Liver (tissue), 9 donors: ENCODE measurements around the gene HEPHL1. TPM values are rescaled to one million over a fixed set of nuclear protein-coding genes. Genes with fewer than 3 reads are reported as not detected.

Experiments used
- DNase-seq: peaks from one replicate; pipeline ENCODE4 v3.0.0-alpha.2; 2017; ENCODE audit warnings: low spot score
- H3K27ac ChIP-seq, 2 donors: one replicate each; pipeline ENCODE4 v1.7.0; 2013; ENCODE audit warnings: inconsistent platforms in 2 of 2, low read length in 2 of 2, control low read depth in 1 of 2, low read depth in 1 of 2, mild to moderate bottlenecking in 1 of 2
- H3K27me3 ChIP-seq, 4 donors: one replicate each; pipeline versions ENCODE4 v1.6.1 to v1.7.0; 2013; ENCODE audit warnings: low read length in 3 of 4, inconsistent platforms in 1 of 4, mild to moderate bottlenecking in 1 of 4, moderate library complexity in 1 of 4; ENCODE audit not compliant: control insufficient read depth in 4 of 4, insufficient read depth in 4 of 4
- H3K36me3 ChIP-seq, 4 donors: one replicate each; pipeline versions ENCODE4 v1.6.1 to v1.7.0; 2013; ENCODE audit warnings: low read length in 3 of 4, mild to moderate bottlenecking in 3 of 4, low read depth in 1 of 4, moderate library complexity in 1 of 4; ENCODE audit not compliant: control insufficient read depth in 4 of 4, insufficient read depth in 3 of 4
- H3K4me1 ChIP-seq, 4 donors: one replicate each; pipeline versions ENCODE4 v1.6.1 to v1.7.0; 2013; ENCODE audit warnings: low read length in 3 of 4, mild to moderate bottlenecking in 3 of 4, moderate library complexity in 1 of 4; ENCODE audit not compliant: control insufficient read depth in 4 of 4, insufficient read depth in 4 of 4
- H3K4me3 ChIP-seq, 3 donors: one replicate each; pipeline versions ENCODE4 v1.6.1 to v1.7.0; 2013; ENCODE audit warnings: low read length in 3 of 3, control low read depth in 1 of 3, low read depth in 1 of 3, mild to moderate bottlenecking in 1 of 3
- H3K9ac ChIP-seq, 2 donors: one replicate each; pipeline ENCODE4 v1.7.0; 2013; ENCODE audit warnings: low read length in 2 of 2, mild to moderate bottlenecking in 2 of 2, moderate library complexity in 2 of 2, control low read depth in 1 of 2, low read depth in 1 of 2
- H3K9me3 ChIP-seq, 4 donors: one replicate each; pipeline versions ENCODE4 v1.6.1 to v1.7.0; 2013; ENCODE audit warnings: low read length in 3 of 4; ENCODE audit not compliant: control insufficient read depth in 4 of 4
- CTCF ChIP-seq: fragments of 150-350 bp; IDR thresholded peaks from 2 replicates; pipeline ENCODE4 v1.5.1; 2017; ENCODE audit warnings: improper control_type of control experiment, low read depth, low read length; ENCODE audit not compliant: missing input control
- FOXA2 ChIP-seq: IDR thresholded peaks from 2 replicates; pipeline ENCODE4 v1.6.1; 2016; ENCODE audit warnings: antibody characterized with exemption
- HNF4A ChIP-seq, 2 donors: conservative IDR thresholded peaks; 2 replicates each; pipeline ENCODE4 v1.6.1; 2016; ENCODE audit warnings: antibody characterized with exemption in 2 of 2, mild to moderate bottlenecking in 2 of 2
- HNF4G ChIP-seq: IDR thresholded peaks from 2 replicates; pipeline ENCODE4 v1.6.1; 2016; ENCODE audit warnings: antibody characterized with exemption
- JUND ChIP-seq, 2 donors: IDR thresholded peaks; 2 replicates each; pipeline ENCODE4 v1.6.1; 2016; ENCODE audit warnings: antibody characterized with exemption in 2 of 2
- MAX ChIP-seq: IDR thresholded peaks from 2 replicates; pipeline ENCODE4 v1.6.1; 2016; ENCODE audit warnings: antibody characterized with exemption
- REST ChIP-seq: IDR thresholded peaks from 2 replicates; pipeline ENCODE4 v1.6.1; 2016; ENCODE audit warnings: antibody characterized with exemption, mild to moderate bottlenecking
- RXRA ChIP-seq, 2 donors: IDR thresholded peaks; 2 replicates each; pipeline ENCODE4 v1.6.1; 2017 to 2018; ENCODE audit warnings: antibody characterized with exemption in 2 of 2, mild to moderate bottlenecking in 1 of 2
- SP1 ChIP-seq: IDR thresholded peaks from 2 replicates; pipeline ENCODE4 v1.6.1; 2018; ENCODE audit warnings: antibody characterized with exemption, mild to moderate bottlenecking
- ZBTB33 ChIP-seq: IDR thresholded peaks from 2 replicates; pipeline ENCODE4 v1.6.1; 2016; ENCODE audit warnings: antibody characterized with exemption
- WGBS: extraction: QIAGEN DNeasy Blood & Tissue Kit; methylation state at CpG from one replicate; pipeline ENCODE4 v1.1.7; 2013; 5-methylcytosine and 5-hydroxymethylcytosine counted together
- polyA plus RNA-seq, 2 donors: library from polyadenylated mRNA; stranded (reverse) in 1 of 2; unstranded in 1 of 2; fragments of 200-250 nt in 1 of 2; fragments of >200 nt in 1 of 2; fragmentation: Nextera tagmentation in 1 of 2; extraction: Ambion mirVana in 1 of 2; gene quantifications; one replicate each; pipeline versions ENCODE4 v1.2.1 to v1.2.3, GENCODE V29; 2013 to 2015
- total RNA-seq, 2 donors: library from RNA; depleted of rRNA; stranded (reverse); fragments of >200 nt; gene quantifications; one replicate each; pipeline ENCODE4 v1.2.3, GENCODE V29; 2014
- donor health status: healthy.
- donor health status: healthy.
- donor health status: healthy.
- donor health status: healthy.
- donor health status: healthy.

The HEPHL1 gene
- total and polyA plus RNA-seq, 4 donors = 0.19 TPM; not detected in 3

GRCh38 chr11:94145916-94146315 lies 124.8 kb downstream of the HEPHL1 start:
- no peaks in the 10 kb centered on the region for H3K36me3 ChIP-seq
- peaks cover 4 to 40% (median 26%) of the 10 kb centered on the region in 4 donors for H3K4me1 ChIP-seq
- no peaks in the 10 kb centered on the region for H3K9me3 ChIP-seq
- H3K27me3 ChIP-seq = no peaks in the 10 kb centered on the region
- H3K27ac ChIP-seq = peak overlapping the region in 1 of 2 donors; percentile 28
- WGBS = 62% methylated on average over 4 of the region's 4 CpGs
- DNase-seq = no peak
- TF ChIP-seq CTCF (no peak), RXRA (IDR thresholded peaks at IDR 0.05) (peak in 1 of 2 donors; percentile 24), JUND (IDR thresholded peaks at IDR 0.05) (peak in 1 of 2 donors; percentile 30), HNF4G (no peak), ZBTB33 (no peak), SP1 (peak; percentile 60)
- no peak overlapping the region for H3K9ac ChIP-seq
- no peak overlapping the region for H3K4me3 ChIP-seq

- 87% methylated on average over 9 of the region's 9 CpGs for WGBS
- Histone ChIP-seq H3K9me3 (no peaks in the 10 kb centered on the region), H3K27me3 (no peaks in the 10 kb centered on the region), H3K36me3 (no peaks in the 10 kb centered on the region), H3K4me1 (peaks cover 1 to 46% (median 26%) of the 10 kb centered on the region in 4 donors), H3K27ac (no peak overlapping the region), H3K4me3 (no peak overlapping the region), H3K9ac (no peak overlapping the region)
- no peak for DNase-seq
- TF ChIP-seq MAX (no peak), FOXA2 (no peak), REST (no peak), JUND (IDR thresholded peaks at IDR 0.05) (no peak), HNF4A (conservative IDR thresholded peaks at IDR 0.05) (no peak), HNF4G (no peak)
Observed at GRCh38 chr11:94147433-94147845, 126.3 kb downstream of the HEPHL1 start.
